Measurements from ENCODE around the gene UBE3C.

The UBE3C gene

DNA sequence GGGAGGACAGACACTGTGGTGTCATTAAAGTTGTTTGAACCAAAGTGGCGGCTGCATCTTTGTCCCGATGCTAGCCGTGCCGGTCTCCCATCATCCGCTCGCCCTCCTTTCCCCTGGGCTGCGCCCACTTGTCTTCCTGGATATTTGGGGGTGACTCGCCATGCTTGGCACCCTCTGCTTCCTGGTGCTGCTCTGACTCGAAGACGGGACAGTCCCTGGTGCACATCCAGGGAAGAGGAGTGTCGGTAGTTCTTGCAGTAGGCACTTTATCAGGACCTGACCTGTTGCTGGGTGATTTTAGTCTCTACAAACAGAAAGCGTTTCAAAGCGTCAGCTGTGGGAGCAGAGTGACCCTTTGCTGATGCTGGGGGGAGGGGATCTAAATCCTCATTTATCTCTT, 129.8 kb downstream of the UBE3C start:
- no peaks in the 10 kb centered on the region for H3K27me3 ChIP-seq (ENCODE audit: insufficient read depth, poor library complexity, severe bottlenecking)
- DNase-seq (ENCODE audit: low read depth in 1 of 2, low spot score in 1 of 2): no peak
- H3K27ac ChIP-seq (replicated peaks): no peak overlapping the region
- H3K4me3 ChIP-seq (replicated peaks; ENCODE audit: insufficient read depth, low read length): no peak overlapping the region
- TF ChIP-seq, protein P1, sequence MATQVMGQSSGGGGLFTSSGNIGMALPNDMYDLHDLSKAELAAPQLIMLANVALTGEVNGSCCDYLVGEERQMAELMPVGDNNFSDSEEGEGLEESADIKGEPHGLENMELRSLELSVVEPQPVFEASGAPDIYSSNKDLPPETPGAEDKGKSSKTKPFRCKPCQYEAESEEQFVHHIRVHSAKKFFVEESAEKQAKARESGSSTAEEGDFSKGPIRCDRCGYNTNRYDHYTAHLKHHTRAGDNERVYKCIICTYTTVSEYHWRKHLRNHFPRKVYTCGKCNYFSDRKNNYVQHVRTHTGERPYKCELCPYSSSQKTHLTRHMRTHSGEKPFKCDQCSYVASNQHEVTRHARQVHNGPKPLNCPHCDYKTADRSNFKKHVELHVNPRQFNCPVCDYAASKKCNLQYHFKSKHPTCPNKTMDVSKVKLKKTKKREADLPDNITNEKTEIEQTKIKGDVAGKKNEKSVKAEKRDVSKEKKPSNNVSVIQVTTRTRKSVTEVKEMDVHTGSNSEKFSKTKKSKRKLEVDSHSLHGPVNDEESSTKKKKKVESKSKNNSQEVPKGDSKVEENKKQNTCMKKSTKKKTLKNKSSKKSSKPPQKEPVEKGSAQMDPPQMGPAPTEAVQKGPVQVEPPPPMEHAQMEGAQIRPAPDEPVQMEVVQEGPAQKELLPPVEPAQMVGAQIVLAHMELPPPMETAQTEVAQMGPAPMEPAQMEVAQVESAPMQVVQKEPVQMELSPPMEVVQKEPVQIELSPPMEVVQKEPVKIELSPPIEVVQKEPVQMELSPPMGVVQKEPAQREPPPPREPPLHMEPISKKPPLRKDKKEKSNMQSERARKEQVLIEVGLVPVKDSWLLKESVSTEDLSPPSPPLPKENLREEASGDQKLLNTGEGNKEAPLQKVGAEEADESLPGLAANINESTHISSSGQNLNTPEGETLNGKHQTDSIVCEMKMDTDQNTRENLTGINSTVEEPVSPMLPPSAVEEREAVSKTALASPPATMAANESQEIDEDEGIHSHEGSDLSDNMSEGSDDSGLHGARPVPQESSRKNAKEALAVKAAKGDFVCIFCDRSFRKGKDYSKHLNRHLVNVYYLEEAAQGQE (IDR thresholded peaks at IDR 0.05; ENCODE audit: insufficient replicate concordance, low read depth): no peak
- TF ChIP-seq, protein P2, sequence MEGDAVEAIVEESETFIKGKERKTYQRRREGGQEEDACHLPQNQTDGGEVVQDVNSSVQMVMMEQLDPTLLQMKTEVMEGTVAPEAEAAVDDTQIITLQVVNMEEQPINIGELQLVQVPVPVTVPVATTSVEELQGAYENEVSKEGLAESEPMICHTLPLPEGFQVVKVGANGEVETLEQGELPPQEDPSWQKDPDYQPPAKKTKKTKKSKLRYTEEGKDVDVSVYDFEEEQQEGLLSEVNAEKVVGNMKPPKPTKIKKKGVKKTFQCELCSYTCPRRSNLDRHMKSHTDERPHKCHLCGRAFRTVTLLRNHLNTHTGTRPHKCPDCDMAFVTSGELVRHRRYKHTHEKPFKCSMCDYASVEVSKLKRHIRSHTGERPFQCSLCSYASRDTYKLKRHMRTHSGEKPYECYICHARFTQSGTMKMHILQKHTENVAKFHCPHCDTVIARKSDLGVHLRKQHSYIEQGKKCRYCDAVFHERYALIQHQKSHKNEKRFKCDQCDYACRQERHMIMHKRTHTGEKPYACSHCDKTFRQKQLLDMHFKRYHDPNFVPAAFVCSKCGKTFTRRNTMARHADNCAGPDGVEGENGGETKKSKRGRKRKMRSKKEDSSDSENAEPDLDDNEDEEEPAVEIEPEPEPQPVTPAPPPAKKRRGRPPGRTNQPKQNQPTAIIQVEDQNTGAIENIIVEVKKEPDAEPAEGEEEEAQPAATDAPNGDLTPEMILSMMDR (IDR thresholded peaks at IDR 0.05; ENCODE audit: insufficient read depth, low read length): no peak

DNA sequence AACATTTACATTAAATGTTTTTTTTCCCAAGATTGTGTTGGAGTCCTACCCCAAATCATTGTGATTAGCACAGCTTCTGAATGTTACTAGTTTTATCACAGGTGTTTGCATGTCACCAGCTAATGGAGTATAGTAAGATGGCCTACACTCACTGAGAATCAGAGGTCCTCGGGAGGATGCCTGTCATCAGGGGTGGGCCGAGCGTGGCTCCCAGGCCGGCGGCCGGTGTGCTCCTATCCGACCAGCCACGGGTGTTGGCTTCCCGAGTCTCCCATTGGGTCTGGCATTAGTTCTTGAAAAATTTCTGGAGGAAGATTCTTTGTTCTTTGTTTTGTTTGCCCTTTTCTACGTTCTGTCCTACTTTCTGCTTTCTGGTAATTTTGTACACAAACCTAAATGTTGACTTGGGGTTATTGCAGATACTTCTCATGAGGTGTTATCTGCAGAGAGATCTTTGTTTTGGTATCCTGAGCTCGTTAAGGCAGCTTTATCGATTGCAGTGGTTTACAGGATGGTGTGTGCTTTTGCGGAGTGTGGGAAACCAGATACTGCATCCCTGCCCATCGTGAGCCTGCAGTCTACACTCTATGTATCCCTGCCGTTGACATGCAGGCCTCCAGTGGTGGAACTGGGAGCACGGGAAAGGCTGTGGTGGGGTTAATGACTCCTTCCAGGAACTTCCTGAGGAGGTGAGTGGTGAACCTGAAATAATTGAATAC, 130.8 kb downstream of the UBE3C start:
- no peak for DNase-seq (ENCODE audit: low read depth in 1 of 2, low spot score in 1 of 2)
- no peaks in the 10 kb centered on the region for H3K27me3 ChIP-seq (ENCODE audit: insufficient read depth, poor library complexity, severe bottlenecking)
- H3K27ac ChIP-seq (replicated peaks): no peak overlapping the region
- TF ChIP-seq POLR2AphosphoS5 (IDR thresholded peaks at IDR 0.05; ENCODE audit: low read depth): no peak
- TF ChIP-seq, protein P2 (IDR thresholded peaks at IDR 0.05; ENCODE audit: insufficient read depth, low read length): no peak
- no peak for TF ChIP-seq GABPA (IDR thresholded peaks at IDR 0.05; ENCODE audit: low read depth)
- no peak for TF ChIP-seq SPI1 (IDR thresholded peaks at IDR 0.05; ENCODE audit: borderline replicate concordance, low read depth)
- TF ChIP-seq, protein P1 (IDR thresholded peaks at IDR 0.05; ENCODE audit: insufficient replicate concordance, low read depth): no peak
- no peak overlapping the region for H3K4me3 ChIP-seq (replicated peaks; ENCODE audit: insufficient read depth, low read length)

DNA sequence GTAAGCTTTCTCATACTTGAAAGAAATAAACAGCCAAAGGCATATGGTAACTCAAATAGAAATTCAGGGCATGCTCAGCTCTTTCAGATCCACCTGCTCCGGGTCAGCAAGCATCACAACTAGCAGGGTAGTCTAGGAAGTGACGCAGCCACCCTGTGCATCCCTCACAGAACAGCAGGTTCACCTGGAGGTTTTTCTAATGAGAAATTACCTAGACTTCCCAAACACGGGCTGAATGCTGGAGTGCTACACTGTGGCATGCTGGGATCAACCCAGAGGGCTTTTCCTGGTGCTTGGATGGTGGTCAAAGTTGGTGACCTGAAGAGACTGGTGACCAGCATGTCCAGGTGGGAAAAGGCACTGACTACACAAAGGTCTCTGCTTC, 131.3 kb downstream of the UBE3C start:
- Histone ChIP-seq H3K4me3 (replicated peaks; ENCODE audit: insufficient read depth, low read length) (no peak overlapping the region), H3K27ac (replicated peaks) (no peak overlapping the region), H3K27me3 (ENCODE audit: insufficient read depth, poor library complexity, severe bottlenecking) (no peaks in the 10 kb centered on the region)
- TF ChIP-seq GABPA (IDR thresholded peaks at IDR 0.05; ENCODE audit: low read depth) (no peak), POLR2AphosphoS5 (IDR thresholded peaks at IDR 0.05; ENCODE audit: low read depth) (no peak), SPI1 (IDR thresholded peaks at IDR 0.05; ENCODE audit: borderline replicate concordance, low read depth) (no peak)
- TF ChIP-seq, protein P1 (IDR thresholded peaks at IDR 0.05; ENCODE audit: insufficient replicate concordance, low read depth): no peak
- TF ChIP-seq, protein P2 (IDR thresholded peaks at IDR 0.05; ENCODE audit: insufficient read depth, low read length): no peak
- DNase-seq (ENCODE audit: low read depth in 1 of 2, low spot score in 1 of 2): no peak
